ENCODE measurements around the gene ANKDD1B.

DNA sequence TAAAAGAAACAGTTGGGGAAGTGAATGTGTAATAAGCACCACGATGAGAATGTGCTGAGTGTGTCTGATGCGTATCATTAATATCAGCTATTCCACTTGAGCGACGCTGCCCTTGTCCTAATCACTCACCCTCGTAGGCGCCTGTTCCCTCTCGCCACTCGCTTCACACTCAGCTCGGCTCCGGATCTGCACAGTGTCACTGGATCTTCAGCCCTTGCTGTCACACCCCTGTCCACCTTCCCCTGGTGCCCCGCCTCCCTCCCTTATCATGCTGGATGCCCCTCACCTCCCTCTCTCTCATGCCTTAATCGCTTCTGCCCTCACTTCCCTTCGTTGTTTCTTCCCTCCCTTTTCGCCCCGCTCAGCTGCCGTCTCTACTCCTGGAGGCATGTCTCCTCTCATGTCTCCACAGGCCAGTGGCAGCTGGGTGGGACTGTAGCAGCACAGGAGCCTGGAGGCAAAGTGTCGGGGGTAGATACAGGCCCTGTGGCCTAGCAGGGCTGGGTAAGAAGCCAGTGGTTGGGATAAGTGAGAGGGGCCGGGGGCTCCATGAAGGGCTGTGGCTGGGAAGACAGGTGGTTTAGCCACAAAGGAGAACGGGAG, 43.5 kb downstream of the ANKDD1B start:
- TF ChIP-seq PHF20 (IDR thresholded peaks at IDR 0.05; ENCODE audit: partially characterized antibody) (no peak), CTCF (IDR thresholded peaks at IDR 0.05 in 2 of 3, conservative IDR thresholded peaks at IDR 0.05 in 1 of 3; ENCODE audit: insufficient read depth in 2 of 3, low read depth in 1 of 3, low read length in 3 of 3) (no peak)

Measured in K562 (cell line).